SK-N-MC (cell line): ENCODE measurements around the gene LARP1B.

Source experiments
- EZH2 ChIP-seq: fragments of 200-600 bp; sonication (generic); IDR thresholded peaks from one replicate; pipeline ENCODE4 v1.6.1; 2017; ENCODE audit warnings: antibody characterized with exemption
- POLR2AphosphoS5 ChIP-seq: IDR thresholded peaks from 2 replicates; pipeline ENCODE4 v1.6.1; 2012; ENCODE audit warnings: mild to moderate bottlenecking, low read depth, low read length, borderline replicate concordance

DNA sequence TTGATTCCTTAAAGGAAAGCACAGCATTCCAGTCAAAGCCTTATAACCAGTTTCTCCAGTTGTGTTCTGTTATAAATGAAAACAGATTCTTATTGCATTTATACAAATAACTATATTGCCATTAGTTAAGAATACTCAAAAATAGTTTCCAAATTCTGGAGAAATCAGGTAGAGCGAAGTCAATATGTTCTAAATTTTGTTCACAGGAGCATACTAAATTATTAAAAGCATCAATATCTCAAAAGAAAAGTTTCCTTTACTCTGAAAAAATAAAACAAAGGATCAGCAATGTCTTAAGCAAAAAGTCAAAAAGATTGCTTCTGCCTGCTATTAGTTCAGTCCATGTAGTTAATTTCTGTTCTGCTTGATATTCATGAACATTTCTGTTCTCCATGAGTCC lies 186.8 kb downstream of the LARP1B start:
- TF ChIP-seq EZH2 (no peak), POLR2AphosphoS5 (no peak)
